Measurements from ENCODE around the gene EPHA3. TPM values are rescaled to one million over a fixed set of nuclear protein-coding genes. Genes with fewer than 3 reads are reported as not detected.

EPHA3 gene
- total RNA-seq, 1 experiment from 2014 or later: not detected

- H3K36me3 ChIP-seq (ENCODE audit: control insufficient read depth, insufficient read depth, low read length): no peaks in the 10 kb centered on the region
- H3K9me3 ChIP-seq: no peaks in the 10 kb centered on the region
- Mint-ChIP-seq H3K4me3 (ENCODE audit: unreplicated experiment) (no peak overlapping the region), H3K27me3 (ENCODE audit: insufficient read depth, unreplicated experiment) (peaks cover 3% of the 10 kb centered on the region), H3K27ac (ENCODE audit: unreplicated experiment) (no peak overlapping the region), H3K9me3 (ENCODE audit: unreplicated experiment) (no peaks in the 10 kb centered on the region), H3K36me3 (ENCODE audit: insufficient read depth, unreplicated experiment) (no peaks in the 10 kb centered on the region), H3K4me1 (ENCODE audit: low read depth, unreplicated experiment) (no peaks in the 10 kb centered on the region)
- no peaks in the 10 kb centered on the region for H3K4me1 ChIP-seq
- no TSS peak for BruUV-seq (replicated peaks)
- H3K4me3 ChIP-seq (ENCODE audit: low read depth, low read length): no peak overlapping the region
- DNase-seq: no peak
- ChIA-PET POLR2A (no interaction called here), CTCF (no interaction called here)
- intact Hi-C loops (cut with micrococcal nuclease; ENCODE audit: unreplicated experiment): no loop called here
- H3K27me3 ChIP-seq (replicated peaks; ENCODE audit: control insufficient read depth, insufficient read depth, low read length): no peaks in the 10 kb centered on the region
- no peak for TF ChIP-seq CTCF (IDR thresholded peaks at IDR 0.05; ENCODE audit: insufficient read depth in 1 of 2, low read depth in 1 of 2, low read length in 1 of 2, severe bottlenecking in 1 of 2, unreplicated experiment in 1 of 2)
These were observed 255.8 kb downstream of the EPHA3 start for GRCh38 chr3:89363171-89363570.

GRCh38 chr3:89364314-89364713 is 256.9 kb downstream of the EPHA3 start:
- no peak overlapping the region for H3K27ac Mint-ChIP-seq (ENCODE audit: unreplicated experiment)
- H3K4me1 Mint-ChIP-seq (ENCODE audit: low read depth, unreplicated experiment): no peaks in the 10 kb centered on the region
- H3K36me3 Mint-ChIP-seq (ENCODE audit: insufficient read depth, unreplicated experiment): no peaks in the 10 kb centered on the region
- no peaks in the 10 kb centered on the region for H3K4me1 ChIP-seq
- H3K9me3 ChIP-seq: no peaks in the 10 kb centered on the region
- CTCF ChIA-PET: no interaction called here
- no peak for DNase-seq
- no peak for TF ChIP-seq CTCF (IDR thresholded peaks at IDR 0.05; ENCODE audit: insufficient read depth in 1 of 2, low read depth in 1 of 2, low read length in 1 of 2, severe bottlenecking in 1 of 2, unreplicated experiment in 1 of 2)
- no TSS peak for BruUV-seq (replicated peaks)
- H3K36me3 ChIP-seq (ENCODE audit: control insufficient read depth, insufficient read depth, low read length): no peaks in the 10 kb centered on the region
- no peak overlapping the region for H3K4me3 ChIP-seq (ENCODE audit: low read depth, low read length)
- H3K4me3 Mint-ChIP-seq (ENCODE audit: unreplicated experiment): no peak overlapping the region
- H3K27me3 Mint-ChIP-seq (ENCODE audit: insufficient read depth, unreplicated experiment): peaks cover 3% of the 10 kb centered on the region
- no peaks in the 10 kb centered on the region for H3K9me3 Mint-ChIP-seq (ENCODE audit: unreplicated experiment)
- POLR2A ChIA-PET: no interaction called here
- no peaks in the 10 kb centered on the region for H3K27me3 ChIP-seq (replicated peaks; ENCODE audit: control insufficient read depth, insufficient read depth, low read length)
- intact Hi-C loops (cut with micrococcal nuclease; ENCODE audit: unreplicated experiment): no loop called here

GRCh38 chr3:89367166-89367565 is 259.7 kb downstream of the EPHA3 start:
- Histone ChIP-seq H3K9me3 (no peaks in the 10 kb centered on the region), H3K4me3 (ENCODE audit: low read depth, low read length) (no peak overlapping the region), H3K36me3 (ENCODE audit: control insufficient read depth, insufficient read depth, low read length) (no peaks in the 10 kb centered on the region), H3K4me1 (no peaks in the 10 kb centered on the region), H3K27me3 (replicated peaks; ENCODE audit: control insufficient read depth, insufficient read depth, low read length) (no peaks in the 10 kb centered on the region)
- no peak for DNase-seq
- H3K9me3 Mint-ChIP-seq (ENCODE audit: unreplicated experiment): no peaks in the 10 kb centered on the region
- no TSS peak for BruUV-seq (replicated peaks)
- CTCF ChIA-PET: no interaction called here
- no peaks in the 10 kb centered on the region for H3K4me1 Mint-ChIP-seq (ENCODE audit: low read depth, unreplicated experiment)
- no peak overlapping the region for H3K4me3 Mint-ChIP-seq (ENCODE audit: unreplicated experiment)
- no peak for TF ChIP-seq CTCF (IDR thresholded peaks at IDR 0.05; ENCODE audit: insufficient read depth in 1 of 2, low read depth in 1 of 2, low read length in 1 of 2, severe bottlenecking in 1 of 2, unreplicated experiment in 1 of 2)
- no peaks in the 10 kb centered on the region for H3K36me3 Mint-ChIP-seq (ENCODE audit: insufficient read depth, unreplicated experiment)
- no peak overlapping the region for H3K27ac Mint-ChIP-seq (ENCODE audit: unreplicated experiment)
- POLR2A ChIA-PET: no interaction called here
- H3K27me3 Mint-ChIP-seq (ENCODE audit: insufficient read depth, unreplicated experiment): peaks cover 3% of the 10 kb centered on the region
- intact Hi-C loops (cut with micrococcal nuclease; ENCODE audit: unreplicated experiment): no loop called here
